B cell (primary cell): ENCODE results near the gene TBC1D2. TPM values are rescaled to one million over a fixed set of nuclear protein-coding genes. Genes with fewer than 3 reads are reported as not detected.

Source experiments
- ATAC-seq: fragments of 200-7000 bp; cut with Tn5 transposase; one replicate; pipeline ENCODE4 v1.10.0; 2021; ENCODE audit warnings: low read depth, mild to moderate bottlenecking, moderate number of reproducible peaks, moderate library complexity
- CTCF ChIA-PET: fragments of 350-600 bp; sonication (Branson Sonifier 250); formaldehyde crosslinking; loops from one replicate; lab custom pipeline; 2021; ENCODE audit warnings: antibody characterized with exemption, inconsistent platforms; lab: Charles Lee
- POLR2A ChIA-PET: fragments of 350-600 bp; sonication (Branson Sonifier 250); formaldehyde crosslinking; loops from one replicate; lab custom pipeline; 2021; ENCODE audit warnings: antibody characterized with exemption; lab: Charles Lee
- DNase-seq: peaks from one replicate; pipeline ENCODE4 v3.0.0; 2013
- H2AFZ ChIP-seq: 2 replicates; pipeline ENCODE4 v1.6.1; 2012; ENCODE audit warnings: mild to moderate bottlenecking, low read depth, low read length; ENCODE audit not compliant: insufficient read depth, poor library complexity, severe bottlenecking
- H3K27ac ChIP-seq, 2 donors: 1 replicate in 1 of 2; 2 replicates in 1 of 2; pipeline ENCODE4 v1.5.1; 2012 to 2013; ENCODE audit warnings: low read length in 2 of 2, mild to moderate bottlenecking in 2 of 2, moderate library complexity in 1 of 2
- H3K27me3 ChIP-seq, 4 experiments: fragments of 200-600 bp in 1 of 4; sonication (generic) in 1 of 4; replicated peaks in 1 of 4; 1 replicate in 2 of 4; 2 replicates in 2 of 4; pipeline versions ENCODE4 v1.6.1 to v1.7.0; 2013 to 2016; ENCODE audit warnings: low read length in 3 of 4, mild to moderate bottlenecking in 2 of 4, mixed read lengths in 1 of 4, moderate library complexity in 1 of 4; ENCODE audit not compliant: insufficient read depth in 4 of 4, control insufficient read depth in 3 of 4; ENCODE audit errors: control extremely low read depth in 1 of 4
- H3K36me3 ChIP-seq, 2 experiments: replicated peaks in 1 of 2; 1 replicate in 1 of 2; 2 replicates in 1 of 2; pipeline versions ENCODE4 v1.6.1 to v1.7.1; 2013; ENCODE audit warnings: low read length in 1 of 2; ENCODE audit not compliant: insufficient read depth in 2 of 2, control insufficient read depth in 1 of 2; ENCODE audit errors: control extremely low read depth in 1 of 2, extremely low read depth in 1 of 2
- H3K4me1 ChIP-seq, 2 donors: fragments of 200-600 bp in 1 of 2; sonication (generic) in 1 of 2; 1 replicate in 1 of 2; 2 replicates in 1 of 2; pipeline versions ENCODE4 v1.5.1 to v1.6.1; 2013 to 2017; ENCODE audit warnings: low read length in 2 of 2; ENCODE audit not compliant: control insufficient read depth in 2 of 2, insufficient read depth in 2 of 2
- H3K4me2 ChIP-seq: replicated peaks from 2 replicates; pipeline ENCODE3; 2012; ENCODE audit warnings: mild to moderate bottlenecking, low read depth, low read length; ENCODE audit not compliant: poor library complexity, severe bottlenecking
- H3K4me3 ChIP-seq, 5 experiments: fragments of 200-600 bp in 1 of 5; sonication (generic) in 1 of 5; 1 replicate in 3 of 5; 2 replicates in 2 of 5; pipeline versions ENCODE4 v1.5.1 to v1.7.0; 2011 to 2016; ENCODE audit warnings: low read length in 4 of 5, mild to moderate bottlenecking in 4 of 5, low read depth in 2 of 5, control low read depth in 1 of 5, moderate library complexity in 1 of 5; ENCODE audit not compliant: insufficient read depth in 1 of 5; ENCODE audit errors: control extremely low read depth in 1 of 5, extremely low read depth in 1 of 5
- H3K79me2 ChIP-seq: fragments of 200-600 bp; sonication (generic); one replicate; pipeline ENCODE4 v1.6.0; 2016; ENCODE audit warnings: low read length; ENCODE audit not compliant: control insufficient read depth, insufficient read depth
- H3K9ac ChIP-seq: fragments of 200-600 bp; sonication (generic); 2 replicates; pipeline ENCODE4 v1.6.1; 2017; ENCODE audit warnings: mild to moderate bottlenecking, low read length, moderate library complexity
- H3K9me3 ChIP-seq, 3 donors: one replicate each; pipeline versions ENCODE4 v1.6.1 to v1.7.1; 2013; ENCODE audit warnings: low read length in 2 of 3; ENCODE audit not compliant: control insufficient read depth in 2 of 3, insufficient read depth in 1 of 3; ENCODE audit errors: control extremely low read depth in 1 of 3
- H4K20me1 ChIP-seq: 2 replicates; pipeline ENCODE4 v1.6.0; 2012; ENCODE audit warnings: mild to moderate bottlenecking, low read length; ENCODE audit not compliant: insufficient read depth, control insufficient read depth, poor library complexity, severe bottlenecking
- H3K27ac Mint-ChIP-seq: one replicate; pipeline ENCODE4 v1.8.0; 2021; ENCODE audit warnings: mixed read lengths
- H3K27me3 Mint-ChIP-seq: one replicate; pipeline ENCODE4 v1.8.0; 2021; ENCODE audit warnings: mixed read lengths
- H3K4me1 Mint-ChIP-seq: one replicate; pipeline ENCODE4 v1.8.0; 2021; ENCODE audit warnings: mixed read lengths
- H3K4me3 Mint-ChIP-seq: one replicate; pipeline ENCODE4 v1.8.0; 2021; ENCODE audit warnings: mixed read lengths
- H3K9me3 Mint-ChIP-seq: one replicate; pipeline ENCODE4 v1.8.0; 2022; ENCODE audit warnings: mixed read lengths; ENCODE audit not compliant: insufficient read depth
- CTCF ChIP-seq: fragments of 200-600 bp; IDR thresholded peaks from one replicate; pipeline ENCODE4 v1.8.0; 2022; ENCODE audit warnings: antibody characterized with exemption, mild to moderate bottlenecking
- EZH2 ChIP-seq: IDR thresholded peaks from 2 replicates; pipeline ENCODE4 v1.6.1; 2012; ENCODE audit warnings: borderline replicate concordance, low read depth, mild to moderate bottlenecking, moderate library complexity, low read length; ENCODE audit not compliant: insufficient read depth, poor library complexity, severe bottlenecking
- WGBS: methylation state at CpG from one replicate; pipeline ENCODE4 v1.1.5; 2013; ENCODE audit warnings: missing lambda C conversion rate; ENCODE audit not compliant: insufficient coverage; 5-methylcytosine and 5-hydroxymethylcytosine counted together
- intact Hi-C: fragments of 100-400 bp; cut with micrococcal nuclease; formaldehyde crosslinking; loops from one replicate; pipeline ENCODE4 v1.10.0; 2022
- polyA plus RNA-seq: library from polyadenylated mRNA; depleted of rRNA; stranded (reverse); fragments of >200 nt; gene quantifications from 2 replicates; pipeline ENCODE4 v1.2.3, GENCODE V29; 2012
- small RNA-seq: library from RNA; depleted of rRNA; stranded (forward); fragments of <200 nt; gene quantifications from one replicate; pipeline ENCODE3, GENCODE V24; 2012; ENCODE audit warnings: low replicate concordance, low read depth; ENCODE audit not compliant: insufficient read length
- total RNA-seq, 2 donors: library from RNA; stranded (reverse); fragments of 120-200 nt in 1 of 2; gene quantifications; 1 replicate in 1 of 2; 2 replicates in 1 of 2; pipeline versions ENCODE4 v1.2.3 to v1.2.4, GENCODE V29; 2013 to 2022

Gene TBC1D2
- total and polyA plus RNA-seq, 2 donors (not counting 1 experiment from before 2014, with no cell fraction given), result 5.0 to 5.3 TPM

GRCh38 chr9:98149422-98149821 is 106.0 kb downstream of the TBC1D2 start:
- Histone ChIP-seq H3K9ac (no peak overlapping the region), H3K4me2 (no peak overlapping the region), H3K79me2 (no peaks in the 10 kb centered on the region), H2AFZ (no peak overlapping the region), H3K36me3 (no peaks in the 10 kb centered on the region), H3K4me3 (no peak overlapping the region), H3K27ac (no peak overlapping the region), H4K20me1 (no peaks in the 10 kb centered on the region), H3K9me3 (no peaks in the 10 kb centered on the region), H3K4me1 (peaks cover 9 to 11% of the 10 kb centered on the region in 2 donors), H3K27me3 (no peaks in the 10 kb centered on the region)
- CTCF ChIA-PET, result no interaction called here
- no peak for TF ChIP-seq EZH2
- TF ChIP-seq CTCF, result no peak
- Mint-ChIP-seq H3K27ac (no peak overlapping the region), H3K27me3 (no peaks in the 10 kb centered on the region), H3K9me3 (no peaks in the 10 kb centered on the region), H3K4me1 (peaks cover 8% of the 10 kb centered on the region), H3K4me3 (no peak overlapping the region)
- POLR2A ChIA-PET, result no interaction called here
- intact Hi-C loops, result no loop called here
- WGBS, result 84% methylated on average over 2 of the region's 3 CpGs
- no peak for DNase-seq
- no peak for ATAC-seq

Small RNA genes within 50 kb of the gene (small RNA-seq; reads per million reads assigned to genes)
- gene MIR6854, result not detected

Other genes with a start within 250 kb of the TBC1D2 start
- gene NANS, start 198.9 kb downstream of the TBC1D2 start, total RNA-seq, result 14.9 and 15.3 TPM in 2 replicates
- gene NANS, start 198.9 kb downstream of the TBC1D2 start, polyA plus RNA-seq, result 14.2 and 54.2 TPM in 2 replicates
- 22.4 and 22.5 TPM in 2 replicates for gene TRIM14, start 136.4 kb downstream of the TBC1D2 start, total RNA-seq
- 12.5 and 23.9 TPM in 2 replicates for gene TRIM14, start 136.4 kb downstream of the TBC1D2 start, polyA plus RNA-seq
- 2.0 TPM in 2 replicates for gene CORO2A, start 63.0 kb downstream of the TBC1D2 start, total RNA-seq
- gene CORO2A, start 63.0 kb downstream of the TBC1D2 start, polyA plus RNA-seq, result 1.1 and 1.5 TPM in 2 replicates